Fibroblast of villous mesenchyme (primary cell): Measurements from ENCODE around the gene CIRBP. TPM values are rescaled to one million over a fixed set of nuclear protein-coding genes. Genes with fewer than 3 reads are reported as not detected.

Experiments
- DNase-seq: peaks from one replicate; pipeline ENCODE4 v3.0.0-alpha.2; 2010; ENCODE audit warnings: low read depth
- H3K4me3 ChIP-seq: 2 replicates; pipeline ENCODE4 v1.5.1; 2011; ENCODE audit warnings: low read depth, mild to moderate bottlenecking, low read length
- total RNA-seq: library from RNA; depleted of rRNA; stranded (reverse); fragments of >200 nt; gene quantifications from 2 replicates; pipeline ENCODE4 v1.2.3, GENCODE V29; 2012
- TF ChIP-seq, protein P1 (sequence below): IDR thresholded peaks from 2 replicates; pipeline ENCODE4 v1.5.1; 2012; ENCODE audit warnings: low read depth, mild to moderate bottlenecking, low read length; ENCODE audit not compliant: insufficient read depth

Gene CIRBP
- total RNA-seq, 1 donor: 85.5 TPM

DNA sequence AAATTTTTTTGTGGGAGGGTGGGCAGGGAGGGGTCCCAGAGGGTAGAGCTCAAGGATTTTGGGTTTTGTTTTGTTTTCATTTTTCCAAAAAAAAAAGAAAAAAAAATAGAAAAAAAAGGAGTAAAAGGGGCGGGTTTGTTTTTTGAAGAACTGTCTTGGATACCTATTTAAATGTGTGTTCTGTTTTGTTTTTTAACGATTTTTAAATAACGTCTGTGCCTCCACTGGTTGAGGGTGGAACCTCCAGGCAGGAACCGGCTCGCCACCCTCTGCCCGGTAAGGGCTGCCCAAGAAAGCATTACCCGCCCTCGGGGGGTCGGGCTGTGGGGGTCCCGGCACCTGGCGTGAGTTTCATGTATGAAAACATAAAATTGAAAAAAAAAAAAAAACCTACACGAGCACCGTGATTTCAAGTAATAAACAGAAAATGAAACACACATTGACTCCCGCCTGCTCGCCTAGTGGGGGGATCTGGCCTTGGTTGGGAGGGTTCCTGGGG is 10.4 kb upstream of the CIRBP start:
- TF ChIP-seq, protein P1, sequence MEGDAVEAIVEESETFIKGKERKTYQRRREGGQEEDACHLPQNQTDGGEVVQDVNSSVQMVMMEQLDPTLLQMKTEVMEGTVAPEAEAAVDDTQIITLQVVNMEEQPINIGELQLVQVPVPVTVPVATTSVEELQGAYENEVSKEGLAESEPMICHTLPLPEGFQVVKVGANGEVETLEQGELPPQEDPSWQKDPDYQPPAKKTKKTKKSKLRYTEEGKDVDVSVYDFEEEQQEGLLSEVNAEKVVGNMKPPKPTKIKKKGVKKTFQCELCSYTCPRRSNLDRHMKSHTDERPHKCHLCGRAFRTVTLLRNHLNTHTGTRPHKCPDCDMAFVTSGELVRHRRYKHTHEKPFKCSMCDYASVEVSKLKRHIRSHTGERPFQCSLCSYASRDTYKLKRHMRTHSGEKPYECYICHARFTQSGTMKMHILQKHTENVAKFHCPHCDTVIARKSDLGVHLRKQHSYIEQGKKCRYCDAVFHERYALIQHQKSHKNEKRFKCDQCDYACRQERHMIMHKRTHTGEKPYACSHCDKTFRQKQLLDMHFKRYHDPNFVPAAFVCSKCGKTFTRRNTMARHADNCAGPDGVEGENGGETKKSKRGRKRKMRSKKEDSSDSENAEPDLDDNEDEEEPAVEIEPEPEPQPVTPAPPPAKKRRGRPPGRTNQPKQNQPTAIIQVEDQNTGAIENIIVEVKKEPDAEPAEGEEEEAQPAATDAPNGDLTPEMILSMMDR: no peak
- no peak for DNase-seq
- H3K4me3 ChIP-seq: no peak overlapping the region

GRCh38 chr19:1259206-1259875 is 9.8 kb upstream of the CIRBP start:
- DNase-seq: peak; percentile 80

DNA sequence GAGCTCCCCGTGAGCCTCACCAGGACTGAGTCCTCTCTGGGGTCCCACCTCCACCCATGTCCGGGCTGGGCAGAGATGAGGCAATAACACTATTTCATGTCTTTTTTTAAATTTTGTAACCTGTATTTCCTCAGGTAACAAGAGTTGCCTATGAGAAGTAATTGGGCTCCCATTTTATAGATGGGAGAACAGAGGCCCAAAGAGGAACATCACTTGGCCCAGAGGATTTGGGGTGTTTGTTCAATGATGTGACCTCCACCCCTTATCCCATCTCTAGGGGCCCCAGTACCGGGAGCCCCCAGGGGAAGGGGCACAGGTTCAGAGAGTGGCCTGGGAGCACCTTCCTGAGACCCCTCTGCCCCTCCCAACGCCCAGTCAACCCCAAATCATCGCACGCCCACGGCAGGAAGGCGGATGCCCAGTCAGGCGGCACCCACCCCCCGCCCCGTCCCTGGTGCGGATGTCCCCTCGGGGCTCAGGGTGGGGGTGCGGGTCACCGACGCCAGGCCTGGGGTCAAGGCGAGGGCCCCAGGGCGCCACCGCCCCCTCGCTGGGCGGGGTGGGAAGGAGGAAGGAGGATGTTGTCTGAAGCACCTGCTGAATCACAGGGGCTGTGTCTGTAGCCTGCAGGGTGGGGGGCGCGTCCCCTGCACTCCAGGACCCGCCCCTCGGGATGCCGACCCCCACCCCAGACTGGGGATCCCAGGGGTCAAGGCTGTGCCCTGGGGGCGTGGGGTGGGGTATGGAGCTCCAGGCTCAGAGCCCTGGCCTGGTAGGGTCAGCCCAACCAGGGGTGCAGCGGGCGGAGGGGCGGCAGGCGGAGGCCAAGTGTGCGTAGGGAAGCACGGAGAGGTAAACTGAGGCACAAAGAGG is 9.0 kb upstream of the CIRBP start:
- peak overlapping the region; percentile 39 for H3K4me3 ChIP-seq
- no peak for DNase-seq
- TF ChIP-seq, protein P1: no peak

More at GRCh38 chr19:1259206-1259875, 9.8 kb upstream of the CIRBP start:
- TF ChIP-seq, protein P1: no peak
- H3K4me3 ChIP-seq: no peak overlapping the region

- DNase-seq: peak; percentile 96
- peak overlapping the region; percentile 72 for H3K4me3 ChIP-seq
- TF ChIP-seq, protein P1: no peak
Measured at GRCh38 chr19:1260749-1261537, 8.2 kb upstream of the CIRBP start.

- no peak for DNase-seq
- H3K4me3 ChIP-seq: peak overlapping the region; percentile 72
- TF ChIP-seq, protein P1: peak; percentile 16
Measured at GRCh38 chr19:1261538-1261797, 7.7 kb upstream of the CIRBP start.

DNA sequence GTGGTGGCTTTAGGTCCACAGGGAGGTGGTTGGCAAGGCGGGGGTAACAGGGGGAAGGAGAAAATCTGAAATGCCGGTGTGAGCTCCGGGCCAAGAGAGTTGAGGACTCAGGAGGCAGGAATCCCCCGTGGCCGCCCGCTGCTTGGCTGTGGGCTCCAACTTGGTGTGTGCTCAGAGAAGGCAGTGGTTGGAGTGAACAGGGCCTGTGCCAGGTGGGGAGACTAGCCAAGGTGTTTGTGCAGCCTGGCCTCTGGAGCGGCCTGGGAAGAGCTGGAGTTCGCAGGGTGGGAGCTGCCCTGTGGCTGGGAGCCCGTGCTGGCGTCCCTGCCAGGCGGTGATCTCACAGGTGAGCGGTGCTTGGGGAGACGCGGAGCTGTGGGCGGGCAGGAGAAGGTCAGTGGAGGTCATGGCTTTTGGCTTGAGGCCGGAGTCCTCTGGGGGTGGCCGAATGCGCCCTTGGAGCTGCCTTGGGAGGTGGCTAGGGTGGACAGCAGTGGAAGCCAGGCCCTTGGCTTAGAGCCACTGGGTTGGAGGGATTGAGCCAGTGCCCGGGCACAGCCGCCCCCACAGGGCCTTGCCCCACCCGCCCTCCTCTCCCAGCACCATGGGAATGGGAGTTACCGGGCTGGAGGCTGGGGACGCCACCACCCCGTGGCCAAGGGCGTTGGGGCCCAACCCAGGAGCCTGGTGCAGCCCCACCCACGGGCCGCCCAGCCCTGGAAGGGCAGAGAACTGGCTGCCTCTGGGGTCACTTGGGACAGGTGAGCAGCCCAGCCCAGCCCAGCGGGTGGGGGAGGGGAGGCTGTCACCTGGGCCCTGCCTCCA is 7.1 kb upstream of the CIRBP start:
- TF ChIP-seq, protein P1: no peak

More for the DNA sequence above, 7.1 kb upstream of the CIRBP start:
- DNase-seq: no peak
- peak overlapping the region; percentile 72 for H3K4me3 ChIP-seq
